Calu3 (cell line): ENCODE data around the gene PHLDB3. TPM values are rescaled to one million over a fixed set of nuclear protein-coding genes. Genes with fewer than 3 reads are reported as not detected.

Experiments
- BruUV-seq: library from RNA; stranded (reverse); fragments of 400-500 nt; replicated peaks from 2 replicates; lab custom pipeline; 2021; lab: Mats Ljungman, UMichigan
- CTCF ChIA-PET: fragments of 300-600 bp; sonication (Branson Sonifier 250); formaldehyde crosslinking; loops from one replicate; lab custom pipeline; 2022; ENCODE audit warnings: antibody characterized with exemption; lab: Charles Lee
- DNase-seq: peaks from one replicate; pipeline ENCODE4 v3.0.0; 2022
- H3K27ac Mint-ChIP-seq: one replicate; pipeline ENCODE4 v1.8.0; 2022; ENCODE audit warnings: mixed read lengths; ENCODE audit not compliant: unreplicated experiment
- H3K27me3 Mint-ChIP-seq: one replicate; pipeline ENCODE4 v1.8.0; 2022; ENCODE audit warnings: mixed read lengths; ENCODE audit not compliant: unreplicated experiment
- H3K36me3 Mint-ChIP-seq: one replicate; pipeline ENCODE4 v1.8.0; 2022; ENCODE audit warnings: mild to moderate bottlenecking, moderate library complexity, mixed read lengths; ENCODE audit not compliant: insufficient read depth, unreplicated experiment
- H3K4me1 Mint-ChIP-seq: one replicate; pipeline ENCODE4 v1.8.0; 2022; ENCODE audit warnings: mild to moderate bottlenecking, low read depth, mixed read lengths; ENCODE audit not compliant: unreplicated experiment
- H3K4me3 Mint-ChIP-seq: one replicate; pipeline ENCODE4 v1.8.0; 2022; ENCODE audit warnings: mild to moderate bottlenecking, low read depth, moderate library complexity, mixed read lengths; ENCODE audit not compliant: unreplicated experiment
- H3K9me3 Mint-ChIP-seq: one replicate; pipeline ENCODE4 v1.8.0; 2022; ENCODE audit warnings: low read depth, mixed read lengths; ENCODE audit not compliant: unreplicated experiment
- CTCF ChIP-seq: fragments of 200-600 bp; IDR thresholded peaks from one replicate; pipeline ENCODE4 v1.8.0; 2022; ENCODE audit warnings: antibody characterized with exemption; ENCODE audit not compliant: unreplicated experiment
- intact Hi-C: fragments of 100-400 bp; cut with micrococcal nuclease; formaldehyde crosslinking; loops from one replicate; pipeline ENCODE4 v1.10.0; 2022; ENCODE audit not compliant: unreplicated experiment
- total RNA-seq: library from RNA; stranded (reverse); gene quantifications from 2 replicates; pipeline ENCODE4 v1.2.3, GENCODE V29; 2022

Gene PHLDB3
- total RNA-seq, 1 experiment from 2014 or later: 24.7 TPM

- no peak for DNase-seq
- no peak overlapping the region for H3K27ac Mint-ChIP-seq
- peaks cover 35% of the 10 kb centered on the region for H3K36me3 Mint-ChIP-seq
- H3K4me3 Mint-ChIP-seq: no peak overlapping the region
- CTCF ChIA-PET: interaction anchor here (0.8 to 1.0 kb wide), 2 partner anchors 13 to 30 kb away, joined by 3 read pairs; no protein-coding TSS in a partner anchor
- BruUV-seq: no TSS peak
- no peaks in the 10 kb centered on the region for H3K9me3 Mint-ChIP-seq
- intact Hi-C loops: no loop called here
- no peak for TF ChIP-seq CTCF
- H3K27me3 Mint-ChIP-seq: no peaks in the 10 kb centered on the region
- peaks cover 28% of the 10 kb centered on the region for H3K4me1 Mint-ChIP-seq
Observed at GRCh38 chr19:43476606-43477005, 27.9 kb downstream of the PHLDB3 start.

GRCh38 chr19:43474986-43475705 lies 29.4 kb downstream of the PHLDB3 start:
- peaks cover 28% of the 10 kb centered on the region for H3K4me1 Mint-ChIP-seq
- peak overlapping the region; percentile 86 for H3K4me3 Mint-ChIP-seq
- TF ChIP-seq CTCF: no peak
- no peaks in the 10 kb centered on the region for H3K9me3 Mint-ChIP-seq
- peaks cover 35% of the 10 kb centered on the region for H3K36me3 Mint-ChIP-seq
- DNase-seq: peak; percentile 99
- no peaks in the 10 kb centered on the region for H3K27me3 Mint-ChIP-seq
- peak overlapping the region; percentile 94 for H3K27ac Mint-ChIP-seq
- CTCF ChIA-PET: no interaction called here
- no TSS peak for BruUV-seq
- intact Hi-C loops: no loop called here

DNA sequence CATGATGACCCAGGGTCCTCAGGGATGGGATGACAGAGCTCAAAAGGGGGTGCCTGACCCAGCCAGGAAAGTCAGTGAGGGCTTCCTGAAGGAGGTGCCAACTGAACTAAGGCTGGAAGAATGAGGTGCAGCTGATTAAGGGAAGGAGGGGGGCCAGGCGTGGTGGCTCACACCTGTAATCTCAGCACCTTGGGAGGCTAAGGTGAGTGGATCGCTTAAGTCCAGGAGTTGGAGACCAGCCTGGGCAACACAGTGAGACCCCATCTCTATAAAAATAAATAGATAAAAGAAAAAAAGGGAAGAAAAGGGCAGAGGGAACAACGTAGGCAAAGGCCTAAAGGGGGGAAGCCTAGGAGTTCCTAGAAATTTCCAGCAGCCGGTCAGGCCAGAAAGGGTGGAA lies 30.1 kb downstream of the PHLDB3 start:
- peaks cover 35% of the 10 kb centered on the region for H3K36me3 Mint-ChIP-seq
- H3K4me1 Mint-ChIP-seq: peaks cover 28% of the 10 kb centered on the region
- intact Hi-C loops: no loop called here
- no peak for TF ChIP-seq CTCF
- H3K9me3 Mint-ChIP-seq: no peaks in the 10 kb centered on the region
- no TSS peak for BruUV-seq
- H3K4me3 Mint-ChIP-seq: peak overlapping the region; percentile 86
- CTCF ChIA-PET: no interaction called here
- no peak for DNase-seq
- H3K27me3 Mint-ChIP-seq: no peaks in the 10 kb centered on the region
- H3K27ac Mint-ChIP-seq: peak overlapping the region; percentile 63

DNA sequence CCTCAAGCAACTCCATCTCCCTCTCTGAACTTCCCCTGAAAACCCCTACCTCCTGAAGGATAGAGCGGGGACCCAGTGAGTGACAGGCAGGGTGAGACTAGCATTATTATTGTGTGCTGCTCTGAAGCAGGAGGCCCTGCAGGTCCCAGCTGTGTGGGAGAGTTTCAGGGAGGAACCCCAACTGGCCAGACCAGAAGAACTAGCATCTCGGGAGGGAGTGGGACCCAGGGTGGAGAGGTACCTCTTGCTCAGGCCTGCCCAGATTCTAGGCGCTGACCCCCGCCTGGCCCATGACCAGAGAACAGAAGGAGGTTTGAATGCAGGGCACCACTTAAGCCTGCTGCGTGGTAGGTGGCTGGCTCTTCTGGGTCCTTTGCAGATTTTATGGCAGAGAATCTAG lies 33.5 kb downstream of the PHLDB3 start:
- H3K27me3 Mint-ChIP-seq: no peaks in the 10 kb centered on the region
- intact Hi-C loops: no loop called here
- H3K36me3 Mint-ChIP-seq: peaks cover 33% of the 10 kb centered on the region
- CTCF ChIA-PET: interaction anchor here (0.6 kb wide), 1 partner anchor 11 kb away, joined by 5 read pairs; no protein-coding TSS in a partner anchor
- H3K4me3 Mint-ChIP-seq: no peak overlapping the region
- no peaks in the 10 kb centered on the region for H3K9me3 Mint-ChIP-seq
- H3K27ac Mint-ChIP-seq: no peak overlapping the region
- peaks cover 48% of the 10 kb centered on the region for H3K4me1 Mint-ChIP-seq
- no peak for TF ChIP-seq CTCF
- BruUV-seq: no TSS peak
- no peak for DNase-seq
